IPS DF 6.9 (cell line): Measurements from ENCODE around the gene MPP2.

Source experiments
- DNase-seq: peaks from one replicate; pipeline ENCODE4 v3.0.0-alpha.2; 2013; ENCODE audit warnings: low read depth, low spot score
- H3K27ac ChIP-seq: one replicate; pipeline ENCODE4 v1.5.1; 2013; ENCODE audit warnings: low read length, control low read depth
- H3K27me3 ChIP-seq: 2 replicates; pipeline ENCODE4 v1.6.1; 2013; ENCODE audit warnings: mild to moderate bottlenecking, low read length; ENCODE audit not compliant: control insufficient read depth, insufficient read depth
- H3K36me3 ChIP-seq: 2 replicates; pipeline ENCODE4 v1.6.1; 2013; ENCODE audit warnings: low read length; ENCODE audit not compliant: control insufficient read depth, insufficient read depth
- H3K4me1 ChIP-seq: 2 replicates; pipeline ENCODE4 v1.6.1; 2013; ENCODE audit warnings: low read length; ENCODE audit not compliant: control insufficient read depth, insufficient read depth
- H3K4me3 ChIP-seq: 2 replicates; pipeline ENCODE4 v1.5.1; 2013; ENCODE audit warnings: mild to moderate bottlenecking, low read length
- H3K9me3 ChIP-seq: 2 replicates; pipeline ENCODE4 v1.6.1; 2013; ENCODE audit warnings: low read length, inconsistent platforms; ENCODE audit not compliant: control insufficient read depth, insufficient read depth
- WGBS: extraction: QIAGEN DNeasy Blood & Tissue Kit; methylation state at CpG from one replicate; pipeline ENCODE4 v1.1.7; 2013; ENCODE audit warnings: mixed read lengths, missing lambda C conversion rate; ENCODE audit not compliant: insufficient read length, insufficient coverage; 5-methylcytosine and 5-hydroxymethylcytosine counted together

The MPP2 gene

DNA sequence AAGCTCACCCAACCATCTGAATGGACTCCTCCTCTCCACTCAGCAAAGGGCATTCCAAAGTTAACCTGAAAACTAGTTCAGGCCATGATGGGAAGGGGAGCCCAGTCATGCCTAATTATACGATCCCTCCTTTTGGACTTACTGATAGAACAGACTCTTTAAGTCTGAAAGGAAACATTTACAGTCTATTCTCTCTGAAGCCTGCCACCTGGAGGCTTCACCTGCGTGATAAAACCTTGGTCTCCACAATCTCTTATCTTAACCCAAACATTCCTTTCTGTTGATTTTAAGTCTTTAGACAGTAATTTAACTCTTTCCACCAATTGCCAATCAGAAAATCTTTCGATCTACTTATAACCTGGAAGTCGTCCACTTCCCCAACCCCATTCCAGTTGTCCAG lies 9.0 kb upstream of the MPP2 start:
- no peaks in the 10 kb centered on the region for H3K36me3 ChIP-seq
- DNase-seq = no peak
- H3K27me3 ChIP-seq = no peaks in the 10 kb centered on the region
- H3K4me3 ChIP-seq = no peak overlapping the region
- no CpG with 5 or more reads among the region's 4 CpGs for WGBS
- H3K4me1 ChIP-seq = peaks cover 5% of the 10 kb centered on the region
- no peaks in the 10 kb centered on the region for H3K9me3 ChIP-seq
- H3K27ac ChIP-seq = no peak overlapping the region

GRCh38 chr17:43915559-43915958 lies 8.2 kb upstream of the MPP2 start:
- Histone ChIP-seq H3K27me3 (no peaks in the 10 kb centered on the region), H3K4me1 (peaks cover 5% of the 10 kb centered on the region)

DNA sequence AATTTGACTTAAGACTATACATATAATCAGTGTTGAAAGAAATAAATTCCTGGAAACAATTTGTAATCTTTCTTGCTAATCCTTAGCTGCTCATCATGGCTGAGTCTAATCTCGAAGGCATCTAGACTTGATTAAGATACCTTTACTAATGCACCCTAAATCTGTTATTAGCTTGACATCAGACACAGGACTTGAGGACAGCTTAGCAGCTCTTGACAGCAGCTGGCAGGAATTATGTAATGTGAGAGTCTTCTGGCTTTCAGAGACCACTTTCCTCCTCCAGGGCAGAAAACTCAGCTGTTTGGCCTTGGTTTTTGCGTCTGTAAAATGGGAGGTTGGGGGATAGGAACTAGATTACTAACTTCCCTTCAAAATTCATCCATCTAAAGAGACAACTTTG lies 7.1 kb upstream of the MPP2 start:
- Histone ChIP-seq H3K4me1 (peaks cover 5% of the 10 kb centered on the region), H3K27me3 (no peaks in the 10 kb centered on the region), H3K27ac (no peak overlapping the region), H3K9me3 (no peaks in the 10 kb centered on the region), H3K36me3 (no peaks in the 10 kb centered on the region), H3K4me3 (no peak overlapping the region)
- no CpG with 5 or more reads among the region's 2 CpGs for WGBS
- no peak for DNase-seq

More at GRCh38 chr17:43915559-43915958, 8.2 kb upstream of the MPP2 start:
- H3K27ac ChIP-seq = no peak overlapping the region
- WGBS = no CpG with 5 or more reads among the region's 3 CpGs
- H3K36me3 ChIP-seq = no peaks in the 10 kb centered on the region
- H3K4me3 ChIP-seq = no peak overlapping the region
- no peak for DNase-seq
- H3K9me3 ChIP-seq = no peaks in the 10 kb centered on the region

- Histone ChIP-seq H3K27ac (no peak overlapping the region), H3K36me3 (no peaks in the 10 kb centered on the region), H3K4me1 (peaks cover 5% of the 10 kb centered on the region), H3K27me3 (no peaks in the 10 kb centered on the region; the same call in 1 of the 2 replicates), H3K9me3 (no peaks in the 10 kb centered on the region), H3K4me3 (no peak overlapping the region)
- WGBS = no CpG with 5 or more reads among the region's 6 CpGs
- DNase-seq = no peak
These were observed 6.2 kb upstream of the MPP2 start for GRCh38 chr17:43913584-43913983.

- H3K4me1 ChIP-seq = peaks cover 5% of the 10 kb centered on the region
- no peaks in the 10 kb centered on the region for H3K36me3 ChIP-seq
- H3K4me3 ChIP-seq = no peak overlapping the region
- H3K27me3 ChIP-seq = no peaks in the 10 kb centered on the region; the same call in 1 of the 2 replicates
- DNase-seq = no peak
- WGBS = 100% methylated on average over 1 of the region's 4 CpGs
- H3K9me3 ChIP-seq = no peaks in the 10 kb centered on the region
- H3K27ac ChIP-seq = no peak overlapping the region
These were observed 5.4 kb upstream of the MPP2 start for GRCh38 chr17:43912635-43913304.

- no peaks in the 10 kb centered on the region; the same call in 1 of the 2 replicates for H3K27me3 ChIP-seq
- no peak for DNase-seq
- H3K4me3 ChIP-seq = no peak overlapping the region
- no peaks in the 10 kb centered on the region for H3K36me3 ChIP-seq
- no peaks in the 10 kb centered on the region for H3K9me3 ChIP-seq
- no CpG with 5 or more reads among the region's 8 CpGs for WGBS
- peaks cover 4% of the 10 kb centered on the region for H3K4me1 ChIP-seq
- H3K27ac ChIP-seq = no peak overlapping the region
These were observed 4.6 kb upstream of the MPP2 start for GRCh38 chr17:43911904-43912303.

DNA sequence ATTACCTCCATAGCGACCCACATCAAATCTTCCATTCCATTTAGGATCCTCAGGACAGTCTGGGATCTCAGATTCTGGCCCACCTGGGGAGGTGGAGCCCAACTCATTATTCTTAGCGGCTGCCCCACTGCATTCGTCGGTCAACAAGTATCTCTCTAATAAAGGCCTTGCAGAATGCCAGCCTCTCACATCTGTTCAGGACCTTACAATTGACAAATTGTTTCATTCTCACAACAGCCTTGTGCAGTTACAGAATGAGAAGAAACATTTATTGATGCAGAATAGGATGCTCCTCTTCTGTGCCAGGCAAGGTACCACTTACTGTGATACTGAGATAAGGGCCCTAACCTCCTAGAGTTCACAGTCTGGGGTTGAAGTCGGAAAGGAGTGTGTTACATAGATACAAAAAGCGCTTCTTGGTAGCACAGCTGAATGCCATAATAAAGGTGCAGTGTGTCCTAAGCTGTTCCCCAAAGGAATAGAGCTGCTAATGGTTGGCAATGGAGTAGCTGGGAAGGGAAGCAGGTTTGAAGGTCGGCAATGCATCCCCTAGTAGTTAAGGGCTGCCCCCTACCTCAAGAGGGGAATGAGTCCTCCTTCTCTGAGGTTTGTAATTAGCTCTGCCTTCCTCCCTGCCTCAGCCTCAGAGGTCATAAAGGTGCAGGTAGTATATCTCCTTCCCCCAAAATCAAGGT lies 2.3 kb upstream of the MPP2 start:
- peaks cover 4% of the 10 kb centered on the region for H3K4me1 ChIP-seq
- H3K27ac ChIP-seq = no peak overlapping the region
- WGBS = no CpG with 5 or more reads among the region's 7 CpGs

GRCh38 chr17:43907998-43908721 lies 824 bp upstream of the MPP2 start:
- H3K4me1 ChIP-seq = peaks cover 4% of the 10 kb centered on the region
- no peak for DNase-seq
- no CpG with 5 or more reads among the region's 26 CpGs for WGBS
- H3K9me3 ChIP-seq = no peaks in the 10 kb centered on the region
- no peaks in the 10 kb centered on the region; the same call in 1 of the 2 replicates for H3K27me3 ChIP-seq
- peak overlapping the region; percentile 69; the same call in 1 of the 2 replicates for H3K4me3 ChIP-seq
- no peak overlapping the region for H3K27ac ChIP-seq
- H3K36me3 ChIP-seq = no peaks in the 10 kb centered on the region

More for the DNA sequence above, 2.3 kb upstream of the MPP2 start:
- no peak overlapping the region for H3K4me3 ChIP-seq
- H3K36me3 ChIP-seq = no peaks in the 10 kb centered on the region
- H3K27me3 ChIP-seq = no peaks in the 10 kb centered on the region; the same call in 1 of the 2 replicates
- no peaks in the 10 kb centered on the region for H3K9me3 ChIP-seq
- no peak for DNase-seq

GRCh38 chr17:43906951-43907424 lies 348 bp downstream of the MPP2 start:
- WGBS = no CpG with 5 or more reads among the region's 29 CpGs
- Histone ChIP-seq H3K9me3 (no peaks in the 10 kb centered on the region), H3K4me1 (peaks cover 4% of the 10 kb centered on the region), H3K27me3 (no peaks in the 10 kb centered on the region; the same call in 1 of the 2 replicates), H3K36me3 (no peaks in the 10 kb centered on the region), H3K4me3 (peak overlapping the region; percentile 69; the same call in 1 of the 2 replicates), H3K27ac (no peak overlapping the region)
- no peak for DNase-seq
